K562 (cell line): Measurements from ENCODE around the gene TGFA.

ENCODE experiments used
- KAT7 ChIP-seq: sonication (generic); formaldehyde crosslinking; IDR thresholded peaks from 2 replicates; pipeline ENCODE4 v1.8.0; 2022; ENCODE audit warnings: missing genetic modification reagents, mild to moderate bottlenecking, borderline replicate concordance
- NFYB ChIP-seq: IDR thresholded peaks from 2 replicates; pipeline ENCODE4 v1.6.1; 2011; ENCODE audit warnings: mild to moderate bottlenecking, moderate library complexity; ENCODE audit not compliant: insufficient read length; ENCODE audit errors: extremely low read depth
- RFX5 ChIP-seq: IDR thresholded peaks from 2 replicates; pipeline ENCODE4 v1.6.1; 2011; ENCODE audit warnings: low read depth, mild to moderate bottlenecking, improper control_type of control experiment, low read length
- SIN3A ChIP-seq, 2 experiments: fragments of 150-350 bp in 1 of 2; IDR thresholded peaks; 2 replicates each; pipeline ENCODE4 v1.6.1; 2011 to 2016; ENCODE audit warnings: borderline replicate concordance in 2 of 2, low read depth in 2 of 2, low read length in 2 of 2, mild to moderate bottlenecking in 2 of 2, moderate library complexity in 2 of 2; ENCODE audit not compliant: control insufficient read depth in 1 of 2
- ZNF140 ChIP-seq: fragments of 250-450 bp; sonication (Bioruptor Pico); IDR thresholded peaks from 2 replicates; pipeline ENCODE4 v1.8.0; 2021; ENCODE audit warnings: moderate library complexity, mild to moderate bottlenecking, inconsistent platforms
- TF ChIP-seq, protein P1 (sequence below), 3 experiments: IDR thresholded peaks in 2 of 3; conservative IDR thresholded peaks in 1 of 3; 2 replicates each; pipeline ENCODE4 v1.5.1; 2011 to 2012; ENCODE audit warnings: low read length in 3 of 3, mild to moderate bottlenecking in 3 of 3, control low read depth in 2 of 3, improper control_type of control experiment in 1 of 3, inconsistent platforms in 1 of 3, low read depth in 1 of 3, mixed read lengths in 1 of 3, moderate library complexity in 1 of 3; ENCODE audit not compliant: insufficient read depth in 2 of 3
- TF ChIP-seq, protein P2 (sequence below): sonication (generic); formaldehyde crosslinking; IDR thresholded peaks from 2 replicates; pipeline ENCODE4 v1.8.1; 2022; ENCODE audit warnings: missing genetic modification reagents
- TF ChIP-seq, protein P3 (sequence below), 2 experiments: IDR thresholded peaks; 2 replicates each; pipeline ENCODE4 v1.6.1; 2012; ENCODE audit warnings: improper control_type of control experiment in 2 of 2, low read depth in 2 of 2, low read length in 2 of 2, borderline replicate concordance in 1 of 2

DNA sequence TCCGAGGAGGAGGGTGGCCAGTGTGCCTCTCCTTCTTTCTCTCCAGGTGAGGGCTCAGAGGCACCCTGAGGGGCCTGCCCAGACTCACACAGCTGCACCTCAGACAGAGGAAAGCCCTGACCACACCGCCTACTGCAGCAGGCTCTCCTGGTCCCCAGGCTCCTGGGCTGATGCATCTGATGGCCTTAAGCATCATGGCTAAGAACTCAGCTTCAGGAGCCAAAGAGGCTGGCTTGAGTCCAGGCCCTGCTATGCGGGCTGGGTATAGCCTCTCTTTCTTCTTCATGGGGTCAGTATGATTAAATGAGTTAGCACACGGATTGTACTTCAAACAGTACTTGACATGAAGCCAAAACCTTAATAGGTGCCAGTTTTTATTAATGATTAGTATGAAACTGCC, 89.6 kb downstream of the TGFA start:
- TF ChIP-seq NFYB = no peak
- TF ChIP-seq ZNF140 = no peak
- no peak for TF ChIP-seq KAT7 (CRISPR knock-in tag)
- TF ChIP-seq, protein P1, sequence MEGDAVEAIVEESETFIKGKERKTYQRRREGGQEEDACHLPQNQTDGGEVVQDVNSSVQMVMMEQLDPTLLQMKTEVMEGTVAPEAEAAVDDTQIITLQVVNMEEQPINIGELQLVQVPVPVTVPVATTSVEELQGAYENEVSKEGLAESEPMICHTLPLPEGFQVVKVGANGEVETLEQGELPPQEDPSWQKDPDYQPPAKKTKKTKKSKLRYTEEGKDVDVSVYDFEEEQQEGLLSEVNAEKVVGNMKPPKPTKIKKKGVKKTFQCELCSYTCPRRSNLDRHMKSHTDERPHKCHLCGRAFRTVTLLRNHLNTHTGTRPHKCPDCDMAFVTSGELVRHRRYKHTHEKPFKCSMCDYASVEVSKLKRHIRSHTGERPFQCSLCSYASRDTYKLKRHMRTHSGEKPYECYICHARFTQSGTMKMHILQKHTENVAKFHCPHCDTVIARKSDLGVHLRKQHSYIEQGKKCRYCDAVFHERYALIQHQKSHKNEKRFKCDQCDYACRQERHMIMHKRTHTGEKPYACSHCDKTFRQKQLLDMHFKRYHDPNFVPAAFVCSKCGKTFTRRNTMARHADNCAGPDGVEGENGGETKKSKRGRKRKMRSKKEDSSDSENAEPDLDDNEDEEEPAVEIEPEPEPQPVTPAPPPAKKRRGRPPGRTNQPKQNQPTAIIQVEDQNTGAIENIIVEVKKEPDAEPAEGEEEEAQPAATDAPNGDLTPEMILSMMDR (IDR thresholded peaks at IDR 0.05 in 2 of 3, conservative IDR thresholded peaks at IDR 0.05 in 1 of 3; ENCODE audit: insufficient read depth in 2 of 3, low read depth in 1 of 3, low read length in 3 of 3) = no peak
- TF ChIP-seq, protein P2, sequence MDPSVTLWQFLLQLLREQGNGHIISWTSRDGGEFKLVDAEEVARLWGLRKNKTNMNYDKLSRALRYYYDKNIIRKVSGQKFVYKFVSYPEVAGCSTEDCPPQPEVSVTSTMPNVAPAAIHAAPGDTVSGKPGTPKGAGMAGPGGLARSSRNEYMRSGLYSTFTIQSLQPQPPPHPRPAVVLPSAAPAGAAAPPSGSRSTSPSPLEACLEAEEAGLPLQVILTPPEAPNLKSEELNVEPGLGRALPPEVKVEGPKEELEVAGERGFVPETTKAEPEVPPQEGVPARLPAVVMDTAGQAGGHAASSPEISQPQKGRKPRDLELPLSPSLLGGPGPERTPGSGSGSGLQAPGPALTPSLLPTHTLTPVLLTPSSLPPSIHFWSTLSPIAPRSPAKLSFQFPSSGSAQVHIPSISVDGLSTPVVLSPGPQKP = no peak
- TF ChIP-seq, protein P3, sequence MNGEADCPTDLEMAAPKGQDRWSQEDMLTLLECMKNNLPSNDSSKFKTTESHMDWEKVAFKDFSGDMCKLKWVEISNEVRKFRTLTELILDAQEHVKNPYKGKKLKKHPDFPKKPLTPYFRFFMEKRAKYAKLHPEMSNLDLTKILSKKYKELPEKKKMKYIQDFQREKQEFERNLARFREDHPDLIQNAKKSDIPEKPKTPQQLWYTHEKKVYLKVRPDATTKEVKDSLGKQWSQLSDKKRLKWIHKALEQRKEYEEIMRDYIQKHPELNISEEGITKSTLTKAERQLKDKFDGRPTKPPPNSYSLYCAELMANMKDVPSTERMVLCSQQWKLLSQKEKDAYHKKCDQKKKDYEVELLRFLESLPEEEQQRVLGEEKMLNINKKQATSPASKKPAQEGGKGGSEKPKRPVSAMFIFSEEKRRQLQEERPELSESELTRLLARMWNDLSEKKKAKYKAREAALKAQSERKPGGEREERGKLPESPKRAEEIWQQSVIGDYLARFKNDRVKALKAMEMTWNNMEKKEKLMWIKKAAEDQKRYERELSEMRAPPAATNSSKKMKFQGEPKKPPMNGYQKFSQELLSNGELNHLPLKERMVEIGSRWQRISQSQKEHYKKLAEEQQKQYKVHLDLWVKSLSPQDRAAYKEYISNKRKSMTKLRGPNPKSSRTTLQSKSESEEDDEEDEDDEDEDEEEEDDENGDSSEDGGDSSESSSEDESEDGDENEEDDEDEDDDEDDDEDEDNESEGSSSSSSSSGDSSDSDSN (IDR thresholded peaks at IDR 0.05; ENCODE audit: borderline replicate concordance in 1 of 2, low read depth in 2 of 2, low read length in 2 of 2) = no peak
- no peak for TF ChIP-seq SIN3A (IDR thresholded peaks at IDR 0.05; ENCODE audit: borderline replicate concordance in 2 of 2, control insufficient read depth in 1 of 2, low read depth in 2 of 2, low read length in 2 of 2)
- TF ChIP-seq RFX5 = no peak
